Measurements from ENCODE around the gene PPP1R12C.
"Not testable (repeated sequence)": the region's sequence is repeated elsewhere in the genome, so short reads cannot be mapped to it uniquely, and the experiment has no call there.

The PPP1R12C gene

DNA sequence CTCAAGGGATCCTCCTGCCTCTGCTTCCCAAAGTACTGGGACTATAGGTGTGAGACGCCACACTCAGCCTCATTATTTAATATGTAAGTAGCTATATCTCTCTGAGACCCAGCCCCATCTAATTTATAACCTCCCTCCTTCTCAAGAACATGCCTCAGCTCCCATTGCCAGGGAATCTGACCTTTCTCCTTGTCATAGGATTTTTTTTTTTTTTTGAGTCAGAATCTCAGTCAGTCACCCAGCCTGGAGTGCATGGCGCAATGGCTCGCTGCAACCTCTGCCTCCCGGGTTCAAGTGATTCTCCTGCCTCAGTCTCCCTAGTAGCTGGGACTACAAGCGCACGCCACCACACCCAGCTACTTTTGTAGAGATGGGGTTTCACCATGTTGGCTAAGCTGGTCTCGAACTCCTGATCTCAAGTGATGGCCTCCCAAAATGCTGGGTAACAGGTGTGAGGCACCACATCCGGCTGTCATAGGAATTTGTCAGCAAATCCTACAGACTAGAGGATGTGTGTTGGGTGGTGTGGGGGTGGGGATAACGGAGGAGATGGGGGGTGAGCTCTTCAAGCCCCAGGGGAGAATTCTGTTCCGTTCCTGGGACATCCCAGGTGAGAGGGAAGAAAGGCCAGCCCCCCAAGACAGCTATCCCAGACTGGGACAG lies 46.8 kb downstream of the PPP1R12C start:
- DNase-seq, result no peak

DNA sequence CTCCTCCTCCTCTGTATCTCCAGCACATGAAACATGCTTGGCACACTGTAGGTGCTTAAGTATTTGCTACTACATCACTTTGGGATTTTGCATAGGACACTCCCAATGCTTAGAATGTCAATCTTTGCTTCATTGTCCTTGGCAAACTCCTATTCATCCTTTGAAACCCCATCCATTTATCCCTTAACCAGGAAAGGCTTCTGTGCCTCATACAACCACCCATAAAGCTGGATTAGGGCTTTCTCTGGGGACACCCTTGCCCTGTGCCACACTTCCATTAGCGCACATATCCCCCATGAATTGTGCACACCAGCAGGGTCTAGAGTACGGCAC lies 47.6 kb downstream of the PPP1R12C start:
- no peak for DNase-seq

DNA sequence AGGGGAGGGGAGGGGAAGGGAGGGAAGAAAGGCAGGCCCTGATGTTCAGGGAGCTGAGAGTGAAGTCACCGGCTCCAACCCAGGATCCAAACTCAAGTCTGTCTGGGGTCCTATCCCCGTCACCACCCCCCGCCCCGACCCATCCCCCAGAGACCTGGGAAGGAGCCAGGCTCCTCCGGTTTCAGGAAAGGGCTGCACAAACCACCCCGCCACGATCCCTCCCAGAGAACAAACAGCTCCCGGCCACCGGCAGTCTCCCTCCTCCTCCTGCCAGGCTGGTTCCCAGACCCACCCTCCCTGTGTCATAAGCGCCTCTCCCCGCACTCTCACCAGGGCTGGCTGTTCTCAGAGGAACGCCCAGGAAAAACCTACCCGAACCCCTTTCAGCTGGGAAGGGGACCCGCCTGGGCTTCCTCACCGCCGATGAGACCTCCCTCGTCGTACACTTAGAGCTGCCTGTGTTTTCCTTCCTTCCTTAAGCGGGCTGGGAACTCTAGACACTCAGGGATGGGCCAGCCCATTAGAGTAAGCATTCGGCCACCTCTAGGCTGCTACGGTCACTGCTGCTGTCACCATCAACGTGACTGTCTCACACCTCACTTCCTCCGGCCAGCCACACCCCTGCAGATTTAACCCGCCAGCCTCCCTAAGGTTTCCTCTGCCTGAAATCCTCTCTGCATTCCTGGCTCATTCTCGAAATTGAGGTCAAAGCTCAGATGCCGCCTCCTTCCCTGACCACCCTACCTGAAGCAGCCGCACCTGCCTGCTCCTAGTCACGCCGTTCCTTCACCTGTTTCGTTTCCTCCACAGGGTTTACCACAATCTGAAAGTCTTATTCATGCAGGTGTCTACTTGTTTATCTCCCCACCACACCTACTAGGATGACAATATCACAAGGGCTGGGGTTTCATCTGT lies 48.2 kb downstream of the PPP1R12C start:
- DNase-seq, result no peak

DNA sequence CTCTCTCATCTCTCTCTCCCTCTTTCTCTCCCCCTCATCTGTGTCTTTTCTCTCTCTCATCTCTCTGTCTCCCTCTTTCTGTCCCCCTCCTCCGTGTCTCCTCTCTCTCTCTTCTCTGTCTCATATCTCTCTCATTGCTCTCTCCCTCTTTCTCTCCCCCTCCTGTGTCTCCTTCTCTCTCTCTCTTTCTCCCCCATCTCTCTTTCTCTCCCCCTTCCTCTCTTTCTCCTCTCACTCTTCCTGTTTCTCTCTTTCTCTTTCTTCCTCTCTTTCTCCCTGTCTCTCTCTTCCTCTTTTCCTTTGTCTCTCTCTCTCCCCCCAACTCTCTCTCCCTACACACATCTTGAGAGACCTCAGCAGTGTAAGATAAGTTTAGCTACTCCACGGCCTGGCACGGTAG lies 49.6 kb downstream of the PPP1R12C start:
- no peak for DNase-seq

DNA sequence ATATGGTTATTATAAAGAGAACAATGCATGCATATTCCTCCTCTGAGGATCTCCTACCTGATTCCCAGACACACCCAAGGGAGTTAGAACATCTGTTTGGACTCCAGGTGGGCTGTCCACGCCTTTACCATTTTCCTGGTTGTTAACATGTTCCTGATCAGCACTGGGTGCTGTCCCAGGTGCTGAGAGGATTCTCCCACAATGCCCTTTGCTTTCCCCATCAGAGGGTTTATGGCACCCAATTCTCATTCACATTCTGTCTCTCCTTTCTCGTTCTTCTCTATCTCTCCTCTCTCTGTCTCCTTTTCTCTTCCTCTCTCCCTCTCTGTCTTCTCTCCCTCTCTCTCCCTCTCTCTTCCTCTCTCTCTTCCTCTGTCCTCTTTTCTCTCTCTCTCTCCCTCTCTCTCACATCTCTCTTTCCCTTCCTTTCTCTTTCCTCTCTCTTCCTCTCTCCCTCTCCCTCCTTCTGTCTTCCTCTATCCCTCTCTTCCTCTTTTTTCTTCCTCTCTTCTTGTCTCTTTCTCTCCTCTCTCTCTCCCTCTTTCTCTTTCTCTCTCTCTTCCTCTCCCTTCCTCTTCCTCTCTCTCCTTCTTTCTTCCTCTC lies 51.2 kb downstream of the PPP1R12C start:
- no peak for DNase-seq

DNA sequence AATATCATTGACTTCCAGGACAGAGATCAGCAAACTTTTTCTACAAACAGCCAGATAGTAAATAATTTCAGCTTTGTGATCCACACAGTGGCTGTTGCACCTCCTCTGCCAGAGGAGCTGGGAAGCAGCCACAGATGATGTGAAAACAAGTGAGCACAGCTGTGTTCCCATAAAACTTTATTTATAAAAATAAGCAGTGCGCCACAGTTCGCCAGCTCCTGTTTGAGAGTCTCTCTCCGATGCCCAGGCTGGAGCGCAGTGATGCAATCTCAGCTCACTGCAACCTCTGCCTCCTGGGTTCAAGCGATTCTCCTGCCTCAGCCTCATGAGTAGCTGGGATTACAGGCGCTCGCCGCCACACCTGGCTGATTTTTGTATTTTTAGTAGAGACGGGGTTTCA lies 51.9 kb downstream of the PPP1R12C start:
- not testable (repeated sequence) for DNase-seq

DNA sequence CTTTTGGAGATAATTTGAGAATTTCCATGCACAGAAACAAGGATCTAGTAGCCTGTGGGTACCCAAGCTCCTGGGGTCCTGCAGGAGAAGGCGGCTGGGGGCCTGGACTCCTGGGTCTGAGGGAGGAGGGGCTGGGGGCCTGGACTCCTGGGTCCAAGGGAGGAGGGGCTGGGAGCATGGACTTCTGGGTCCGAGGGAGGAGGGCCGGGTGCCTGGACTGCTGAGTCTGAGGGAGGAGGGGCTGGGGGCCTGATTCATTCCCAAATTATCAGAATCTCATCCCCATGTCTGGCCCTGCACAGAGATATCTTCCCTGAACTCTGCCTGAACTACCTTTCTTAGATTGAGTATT lies 54.0 kb downstream of the PPP1R12C start:
- DNase-seq, result no peak

DNA sequence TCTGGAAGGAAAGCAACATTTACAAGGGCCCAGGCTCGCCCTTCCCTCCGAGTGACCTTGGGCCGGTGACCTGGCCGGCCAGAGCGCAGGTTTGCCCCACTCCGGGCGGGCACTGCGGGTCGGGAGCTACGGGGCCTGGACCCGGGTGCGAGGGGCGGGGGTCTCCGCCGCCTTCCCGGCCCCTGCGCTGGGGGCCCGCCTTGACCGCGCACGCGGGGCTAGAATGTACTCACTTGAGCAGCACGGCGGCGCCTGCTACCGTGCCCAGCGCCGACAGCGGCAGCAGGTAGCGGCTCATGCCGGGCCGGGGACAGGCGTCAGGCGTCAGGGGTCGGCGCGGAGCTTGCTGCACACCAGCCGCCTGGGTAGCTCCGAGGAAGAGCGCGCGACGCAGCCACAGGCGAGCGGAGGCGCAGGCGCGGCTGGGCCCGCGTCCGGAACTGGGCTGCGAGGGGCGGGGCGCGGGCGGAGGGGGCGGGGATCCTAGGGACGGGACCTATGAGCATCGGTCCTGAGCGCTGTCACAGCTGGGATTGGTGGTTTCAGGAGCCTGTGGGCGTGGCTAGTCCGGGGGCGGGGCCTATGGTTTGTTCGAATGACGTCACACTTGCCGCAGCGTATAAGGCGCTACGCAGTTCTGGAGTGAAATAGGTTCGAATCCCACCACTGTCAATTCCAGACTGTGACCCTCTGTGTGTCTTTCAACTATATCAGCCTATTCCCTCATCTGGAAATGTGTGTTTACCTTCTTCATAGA lies 54.5 kb downstream of the PPP1R12C start, which contains the start of gene RDH13:
Gene RDH13 (minus strand): TSS at position 414 of the 757 bp plus-strand sequence. CDS start 116 bp downstream, at position 298.
- DNase-seq, result peak; percentile 98

DNA sequence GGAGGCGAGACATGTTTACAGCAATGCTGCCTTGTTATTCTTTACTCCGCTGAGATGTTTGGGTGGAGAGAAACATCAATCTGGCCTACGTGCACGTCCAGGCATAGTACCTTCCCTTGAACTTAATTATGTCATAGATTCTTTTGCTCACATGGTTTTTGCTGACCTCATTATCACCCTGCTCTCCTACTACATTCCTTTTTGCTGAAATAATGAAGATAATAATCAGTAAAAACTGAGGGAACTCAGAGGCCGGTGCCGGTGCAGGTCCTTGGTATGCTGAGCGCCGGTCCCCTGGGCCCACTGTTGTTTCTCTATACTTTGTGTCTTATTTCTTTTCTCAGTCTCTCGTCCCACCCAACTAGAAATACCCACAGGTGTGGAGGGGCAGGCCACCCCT lies 57.1 kb downstream of the PPP1R12C start:
- DNase-seq, result not testable (repeated sequence)

DNA sequence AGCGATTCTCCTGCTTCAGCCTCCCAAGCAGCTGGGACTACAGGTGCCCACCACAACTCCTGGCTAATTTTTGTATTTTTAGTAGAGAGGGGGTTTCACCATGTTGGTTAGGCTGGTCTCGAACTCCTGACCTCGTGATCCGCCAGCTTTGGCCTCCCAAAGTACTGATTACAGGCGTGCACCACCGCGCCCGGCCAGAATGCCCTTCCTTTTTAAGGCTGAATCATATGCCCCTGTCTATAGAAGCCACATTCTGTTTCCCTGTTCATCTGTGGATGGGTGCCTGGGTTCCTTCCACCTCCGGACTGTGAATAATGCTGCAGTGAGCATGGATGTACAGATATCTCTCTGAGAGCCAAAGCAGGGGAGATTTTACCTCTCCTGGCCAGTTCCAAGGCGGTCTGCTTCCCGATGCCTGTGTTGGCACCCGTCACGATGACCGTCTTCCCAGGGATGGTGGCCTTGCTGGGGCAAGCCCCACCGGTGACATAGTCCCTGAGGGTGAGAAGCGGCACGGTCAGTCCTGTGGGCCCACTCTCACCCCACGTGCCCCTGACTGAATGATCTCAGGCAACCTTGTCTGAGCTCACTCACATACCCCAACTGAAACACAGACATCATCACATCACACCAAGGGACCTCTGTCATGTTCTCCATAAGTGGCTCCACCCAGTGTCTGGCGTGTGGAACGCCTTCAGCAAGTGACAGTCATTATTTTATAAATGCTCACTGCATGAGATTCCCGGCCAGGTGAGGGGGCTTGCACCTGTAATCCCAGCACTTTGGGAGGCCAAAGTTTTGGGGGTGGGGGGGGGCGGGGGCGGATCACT lies 58.4 kb downstream of the PPP1R12C start:
- no peak for DNase-seq

DNA sequence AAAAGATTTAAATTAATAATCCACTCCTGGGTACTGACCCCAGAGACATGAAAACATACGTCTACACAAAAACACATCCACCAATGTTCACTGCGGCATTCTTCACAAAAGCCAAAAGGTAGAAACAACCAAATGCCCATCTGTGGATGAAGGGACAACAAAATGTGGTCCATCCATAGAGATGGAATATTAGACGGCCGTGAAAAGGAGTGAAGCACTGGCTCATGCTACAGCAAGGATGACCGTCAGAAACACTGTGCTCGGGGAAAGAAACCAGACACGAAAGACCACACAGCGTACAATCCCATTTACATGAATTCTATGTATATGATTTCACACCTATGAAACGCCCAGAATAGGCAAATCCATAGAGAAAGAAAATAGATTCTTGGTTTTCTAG lies 60.6 kb downstream of the PPP1R12C start:
- DNase-seq, result no peak

DNA sequence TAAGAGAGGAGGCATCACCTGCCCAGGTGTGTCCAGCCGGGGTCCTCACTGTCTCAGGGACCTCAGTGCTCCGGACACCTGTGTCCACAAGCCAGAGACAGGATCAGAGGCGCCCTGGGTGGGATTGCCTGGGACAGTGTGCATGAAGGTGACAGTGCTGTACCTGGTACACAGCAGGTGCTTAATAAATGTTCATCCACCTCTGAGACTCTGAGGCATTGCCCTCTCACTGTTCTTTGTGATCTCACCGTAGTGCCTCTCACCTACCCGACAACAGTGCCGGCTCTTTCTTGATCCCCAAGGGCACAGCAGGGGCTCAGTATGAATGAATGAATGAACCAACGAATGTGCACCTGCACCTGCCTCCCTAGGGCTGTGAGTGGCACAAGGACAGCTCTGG lies 63.7 kb downstream of the PPP1R12C start:
- DNase-seq, result no peak

DNA sequence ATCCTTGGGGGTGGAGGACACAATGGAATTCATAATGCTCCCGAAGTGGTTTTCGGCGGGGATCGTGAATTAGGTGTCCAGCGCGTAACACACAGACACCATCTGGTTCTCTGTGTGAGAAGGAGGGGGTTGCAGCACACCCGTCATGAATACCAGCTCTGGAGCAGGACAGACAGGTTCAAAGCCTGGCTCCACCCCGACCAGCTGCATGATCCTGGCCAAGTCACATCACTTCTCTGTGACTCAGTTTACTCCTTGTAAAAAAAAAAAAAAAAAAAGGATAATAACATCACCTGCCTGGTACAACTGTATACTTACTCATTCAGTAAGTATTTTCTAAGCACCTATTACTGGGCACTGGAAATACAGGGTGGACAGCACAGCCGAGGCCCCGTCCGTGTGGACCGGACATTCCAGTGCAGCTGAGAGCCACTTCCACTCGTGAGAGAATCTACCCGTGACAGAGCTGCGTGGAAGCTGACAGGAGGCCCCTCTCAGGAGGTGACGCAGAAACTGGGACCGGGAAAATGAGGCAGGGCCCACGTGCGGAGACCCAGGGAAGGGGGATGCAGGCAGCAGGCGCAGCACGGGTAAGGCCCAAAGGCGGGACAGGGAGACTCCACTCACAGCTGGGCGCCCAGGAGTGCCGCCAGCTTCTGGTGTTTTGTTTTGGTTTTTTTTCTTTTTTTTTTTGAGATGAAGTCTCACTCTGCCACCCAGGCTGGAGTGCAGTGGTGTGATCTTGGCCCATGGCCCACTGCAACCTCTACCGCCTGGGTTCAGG lies 66.5 kb downstream of the PPP1R12C start:
- DNase-seq, result no peak

DNA sequence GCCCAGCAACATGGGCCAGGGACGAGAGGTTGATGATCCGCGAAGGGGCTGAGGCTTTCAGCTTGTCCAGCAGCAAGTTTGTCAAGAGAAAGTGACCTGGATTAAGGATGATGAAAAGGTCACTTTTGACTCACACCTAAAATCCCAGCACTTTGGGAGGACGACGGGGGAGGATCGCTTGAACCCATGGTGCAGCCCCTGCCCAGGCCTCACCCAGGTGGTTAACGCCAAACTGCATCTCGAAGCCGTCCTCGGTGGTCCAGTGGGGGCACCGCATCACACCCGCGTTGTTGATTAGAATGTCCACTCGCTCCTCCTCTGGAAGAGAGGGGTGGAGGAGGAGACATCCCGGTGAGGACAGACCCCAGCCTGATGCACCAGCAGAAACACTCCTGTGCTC lies 69.0 kb downstream of the PPP1R12C start:
- DNase-seq, result no peak

DNA sequence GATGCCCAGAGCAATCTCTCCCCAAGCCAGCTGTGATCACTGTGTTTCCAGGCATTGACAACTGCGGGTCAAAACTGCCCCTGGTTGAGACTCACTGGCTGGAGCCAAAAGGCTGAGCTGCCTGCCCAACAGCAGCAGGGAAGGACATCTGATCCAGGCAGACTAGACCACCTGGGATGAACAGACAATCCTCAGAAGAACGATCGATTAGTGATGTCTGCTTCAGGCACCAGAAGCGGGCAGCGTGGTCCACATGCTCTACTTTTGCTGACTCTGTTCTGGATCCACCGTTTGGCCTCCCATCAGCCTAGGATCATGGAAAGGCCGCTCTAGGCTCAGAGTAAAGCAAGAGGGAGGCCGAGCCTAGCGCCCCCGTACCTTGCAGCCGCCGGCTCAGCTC lies 69.5 kb downstream of the PPP1R12C start:
- DNase-seq, result no peak

DNA sequence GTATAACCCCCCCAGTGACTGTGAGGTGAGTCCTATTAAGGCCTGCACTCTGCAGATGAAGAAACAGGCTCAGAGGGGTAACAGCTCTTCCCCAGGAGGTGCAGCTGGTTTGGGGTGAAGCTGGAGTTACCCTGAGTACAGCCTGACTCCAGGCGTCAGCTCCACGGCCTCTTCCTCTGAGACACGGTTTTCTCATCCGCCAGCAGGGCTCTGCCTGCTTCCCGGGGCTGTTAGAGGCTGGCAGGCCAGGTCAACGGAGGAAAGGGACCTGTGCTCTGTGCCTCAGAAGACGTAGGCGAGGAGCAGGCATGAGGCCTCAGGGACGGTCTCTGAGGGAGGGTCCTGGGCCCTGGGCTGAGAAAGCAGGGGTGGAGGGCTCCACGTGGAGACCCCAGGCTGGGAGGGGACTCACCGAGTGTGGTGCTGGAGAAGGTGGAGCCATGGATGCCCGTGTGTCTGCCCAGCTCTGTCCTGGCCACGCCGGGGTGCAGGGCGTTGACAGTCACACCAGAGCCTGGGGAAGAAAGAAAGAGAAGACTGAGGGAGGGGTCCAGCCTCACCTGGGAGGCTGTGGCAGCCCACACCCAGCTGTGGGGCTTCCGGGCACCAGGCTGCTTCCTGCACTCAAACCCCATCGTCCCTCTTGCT lies 70.3 kb downstream of the PPP1R12C start:
- DNase-seq, result no peak

DNA sequence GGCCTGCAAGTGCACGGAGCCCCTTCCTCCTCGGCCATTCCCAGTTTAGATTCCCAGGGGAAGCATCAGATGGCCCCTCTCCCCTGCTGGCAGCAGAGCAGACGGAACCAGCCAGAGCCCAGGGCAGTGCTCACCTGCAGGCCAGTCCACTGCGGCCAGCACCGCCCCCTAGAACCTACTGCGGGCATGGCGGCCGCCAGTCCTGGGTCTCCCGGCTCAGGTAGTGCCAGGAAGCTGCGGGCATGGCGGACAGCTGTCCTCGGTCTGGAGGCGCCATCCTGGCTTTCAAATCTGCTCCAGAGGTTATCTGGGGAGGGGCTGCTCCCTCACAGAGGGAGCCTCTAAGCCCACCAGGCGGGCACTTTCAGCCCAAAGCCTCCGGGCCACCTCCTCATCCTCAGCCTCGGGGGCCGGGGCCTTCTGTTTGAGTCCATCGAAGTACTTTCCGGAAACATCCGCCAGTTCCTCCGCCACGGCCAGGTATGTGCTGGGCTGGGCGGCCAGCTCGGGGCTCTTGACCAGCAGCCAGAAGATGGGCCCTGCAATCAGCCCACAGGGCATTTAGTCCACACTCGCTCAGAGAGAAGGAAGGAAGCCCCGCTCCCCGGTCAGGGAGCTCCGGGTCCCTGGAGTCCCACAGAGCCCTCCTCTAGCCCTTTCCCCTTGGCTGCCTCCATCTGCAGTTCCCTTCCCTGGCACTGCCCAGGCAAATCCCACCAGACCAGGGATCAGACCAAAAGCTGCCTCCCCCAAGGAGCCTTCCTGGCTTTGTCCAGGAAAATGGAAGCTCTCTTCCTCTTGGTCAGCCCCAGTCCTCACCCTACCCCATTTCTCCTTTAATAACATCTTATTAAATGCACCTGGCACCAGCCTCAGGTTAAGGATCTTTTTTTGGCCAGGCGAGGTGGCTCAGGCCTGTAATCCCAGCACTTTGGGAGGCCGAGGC lies 72.4 kb downstream of the PPP1R12C start:
- no peak for DNase-seq

DNA sequence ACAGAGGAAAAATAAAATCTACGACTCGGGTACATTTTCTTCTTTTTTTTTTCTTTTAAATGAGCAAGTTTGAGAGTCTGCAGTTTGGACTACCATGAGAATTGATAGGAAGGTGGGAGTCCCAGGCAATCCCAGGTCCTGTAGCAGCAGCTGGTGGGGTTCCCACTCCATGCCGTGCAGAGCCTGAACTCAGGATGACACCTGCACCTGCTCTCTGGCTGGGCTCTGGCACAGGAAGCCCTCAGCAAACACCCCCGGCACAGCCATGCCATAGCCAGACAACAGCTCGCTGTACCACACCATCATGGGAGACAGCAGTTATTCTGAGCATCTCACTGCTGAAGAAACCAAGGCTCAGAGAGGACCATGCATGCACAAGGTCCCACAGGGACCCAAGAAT lies 73.2 kb downstream of the PPP1R12C start:
- DNase-seq, result no peak

DNA sequence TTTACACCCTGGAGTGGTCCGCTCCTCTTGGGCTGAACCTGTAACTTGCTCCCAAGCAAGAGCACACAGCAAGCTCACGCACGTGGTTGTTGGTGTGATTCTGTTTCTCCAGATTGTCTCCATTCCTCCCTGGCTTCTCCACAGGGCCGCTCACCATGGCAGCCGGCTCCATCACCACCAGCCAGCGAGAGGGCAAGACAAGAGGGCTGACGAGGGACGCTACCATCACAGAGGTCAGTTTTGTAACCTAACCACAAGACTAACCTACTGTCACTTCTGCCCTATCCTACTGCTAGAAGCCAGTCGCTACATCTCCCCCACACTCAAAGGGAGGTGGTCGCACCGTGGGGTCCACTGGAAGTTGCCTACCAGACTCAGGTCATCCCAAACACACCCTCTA lies 74.7 kb downstream of the PPP1R12C start:
- no peak for DNase-seq

DNA sequence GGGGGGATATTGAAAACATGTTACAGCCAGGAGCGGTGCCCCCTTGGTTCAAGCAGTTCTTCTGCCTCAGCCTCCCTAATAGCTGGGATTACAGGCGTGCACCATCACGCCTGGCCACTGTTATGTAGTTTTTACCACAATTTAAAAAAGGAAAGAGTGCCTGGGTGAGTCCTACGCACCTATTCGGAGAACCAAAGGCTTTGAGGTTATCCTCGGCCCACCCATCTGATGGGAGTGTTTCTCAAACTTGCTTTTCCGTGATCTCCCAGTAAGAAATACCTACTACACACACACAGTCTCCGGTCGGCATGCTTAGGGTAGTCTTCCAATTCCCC lies 75.1 kb downstream of the PPP1R12C start:
- DNase-seq, result no peak

Data from CD4-positive, alpha-beta T cell treated with Interleukin-10 for 1 hour (primary cell).